HEK293T (cell line): ENCODE results near the gene SLC2A5.

ENCODE experiments used
- CTCF ChIA-PET: fragments of 350-600 bp; formaldehyde crosslinking; extraction: SDS; loops from one replicate; lab custom pipeline; 2021; ENCODE audit warnings: antibody characterized with exemption, inconsistent platforms; lab: Yijun Ruan, JAX
- POLR2A ChIA-PET: fragments of 350-600 bp; formaldehyde crosslinking; extraction: SDS; loops from one replicate; lab custom pipeline; 2020; ENCODE audit warnings: antibody characterized with exemption, inconsistent platforms; lab: Yijun Ruan, JAX
- DNase-seq: peaks from one replicate; pipeline ENCODE4 v3.0.0; 2012; ENCODE audit warnings: mixed read lengths; ENCODE audit errors: extremely low spot score
- ARNT ChIP-seq: fragments of 450-650 bp; IDR thresholded peaks from 2 replicates; pipeline ENCODE4 v1.6.1; 2017; ENCODE audit warnings: mild to moderate bottlenecking
- BHLHE40 ChIP-seq: fragments of 450-650 bp; IDR thresholded peaks from 2 replicates; pipeline ENCODE4 v1.6.1; 2016; ENCODE audit warnings: mild to moderate bottlenecking, moderate library complexity, borderline replicate concordance
- CTBP1 ChIP-seq: fragments of 450-650 bp; IDR thresholded peaks from 2 replicates; pipeline ENCODE4 v1.6.1; 2016; ENCODE audit warnings: borderline replicate concordance
- ELF4 ChIP-seq: fragments of 450-650 bp; IDR thresholded peaks from 2 replicates; pipeline ENCODE4 v1.6.1; 2017; ENCODE audit warnings: antibody characterized with exemption
- FOXA1 ChIP-seq: fragments of 450-650 bp; IDR thresholded peaks from 2 replicates; pipeline ENCODE4 v1.6.1; 2016; ENCODE audit warnings: mild to moderate bottlenecking
- FOXK2 ChIP-seq: fragments of 450-650 bp; IDR thresholded peaks from 2 replicates; pipeline ENCODE4 v1.6.1; 2016; ENCODE audit warnings: mild to moderate bottlenecking
- FOXM1 ChIP-seq: fragments of 450-650 bp; IDR thresholded peaks from 2 replicates; pipeline ENCODE4 v1.6.1; 2017; ENCODE audit warnings: mild to moderate bottlenecking, borderline replicate concordance
- HDGF ChIP-seq: fragments of 450-650 bp; IDR thresholded peaks from 2 replicates; pipeline ENCODE4 v1.6.1; 2017; ENCODE audit warnings: antibody characterized with exemption, borderline replicate concordance
- L3MBTL2 ChIP-seq: fragments of 450-650 bp; conservative IDR thresholded peaks from 2 replicates; pipeline ENCODE4 v1.6.1; 2016; ENCODE audit warnings: mild to moderate bottlenecking
- LEF1 ChIP-seq: fragments of 450-650 bp; IDR thresholded peaks from 2 replicates; pipeline ENCODE4 v1.6.1; 2017; ENCODE audit warnings: mild to moderate bottlenecking, borderline replicate concordance
- NFRKB ChIP-seq: fragments of 450-650 bp; IDR thresholded peaks from 2 replicates; pipeline ENCODE4 v1.6.1; 2016; ENCODE audit warnings: mild to moderate bottlenecking, moderate library complexity
- PKNOX1 ChIP-seq: fragments of 450-650 bp; IDR thresholded peaks from 2 replicates; pipeline ENCODE4 v1.6.1; 2016
- SP1 ChIP-seq: fragments of 450-650 bp; IDR thresholded peaks from 2 replicates; pipeline ENCODE4 v1.6.1; 2017
- SUZ12 ChIP-seq: fragments of 450-650 bp; IDR thresholded peaks from 2 replicates; pipeline ENCODE4 v1.6.1; 2016; ENCODE audit warnings: mild to moderate bottlenecking
- TARDBP ChIP-seq: fragments of 450-650 bp; IDR thresholded peaks from 2 replicates; pipeline ENCODE4 v1.6.1; 2016
- ZNF384 ChIP-seq: fragments of 450-650 bp; IDR thresholded peaks from 2 replicates; pipeline ENCODE4 v1.6.1; 2016

Gene SLC2A5

GRCh38 chr1:9047019-9047418 is 22.4 kb downstream of the SLC2A5 start:
- no peak for TF ChIP-seq SUZ12
- TF ChIP-seq FOXA1 = no peak
- no peak for TF ChIP-seq ZNF384
- no peak for TF ChIP-seq LEF1
- TF ChIP-seq HDGF = no peak
- no peak for TF ChIP-seq FOXM1
- TF ChIP-seq ARNT = no peak
- no peak for TF ChIP-seq SP1
- no peak for TF ChIP-seq PKNOX1
- TF ChIP-seq NFRKB = no peak
- no peak for TF ChIP-seq ELF4
- no peak for TF ChIP-seq L3MBTL2
- TF ChIP-seq BHLHE40 = no peak
- no peak for TF ChIP-seq TARDBP
- TF ChIP-seq CTBP1 = no peak
- TF ChIP-seq FOXK2 = no peak
- POLR2A ChIA-PET = no interaction called here
- CTCF ChIA-PET = interaction anchor here (0.7 kb wide), 1 partner anchor 42 kb away, joined by 3 read pairs; no protein-coding TSS in a partner anchor
- no peak for DNase-seq

GRCh38 chr1:9045861-9046510 is 23.4 kb downstream of the SLC2A5 start:
- POLR2A ChIA-PET = no interaction called here
- CTCF ChIA-PET = no interaction called here

GRCh38 chr1:9044236-9044635 is 25.2 kb downstream of the SLC2A5 start:
- ChIA-PET CTCF (no interaction called here), POLR2A (no interaction called here)
- no peak for DNase-seq
- no peak for TF ChIP-seq CTBP1
- no peak for TF ChIP-seq ARNT

More at GRCh38 chr1:9045861-9046510, 23.4 kb downstream of the SLC2A5 start:
- no peak for DNase-seq
- TF ChIP-seq HDGF (no peak), PKNOX1 (no peak), BHLHE40 (no peak), ARNT (no peak), FOXM1 (no peak), NFRKB (no peak)

- CTCF ChIA-PET = no interaction called here
- TF ChIP-seq FOXK2 (no peak), NFRKB (no peak), ARNT (no peak), FOXA1 (no peak), SP1 (no peak), HDGF (no peak), L3MBTL2 (no peak), BHLHE40 (no peak), PKNOX1 (no peak), TARDBP (no peak), ELF4 (no peak), LEF1 (no peak), FOXM1 (no peak), SUZ12 (no peak), ZNF384 (no peak)
- POLR2A ChIA-PET = no interaction called here
- DNase-seq = no peak
Measured at GRCh38 chr1:9042272-9042671, 27.2 kb downstream of the SLC2A5 start.

GRCh38 chr1:9041116-9041779 is 28.2 kb downstream of the SLC2A5 start:
- CTCF ChIA-PET = no interaction called here
- TF ChIP-seq ZNF384 (no peak), CTBP1 (no peak), BHLHE40 (no peak), SP1 (no peak), FOXM1 (no peak), ELF4 (no peak), LEF1 (no peak), ARNT (no peak), HDGF (no peak), NFRKB (no peak), FOXK2 (no peak), L3MBTL2 (no peak), FOXA1 (no peak), SUZ12 (no peak), TARDBP (no peak), PKNOX1 (no peak)
- DNase-seq = no peak
- POLR2A ChIA-PET = no interaction called here
